ENCODE measurements around the gene LAMB3. TPM values are rescaled to one million over a fixed set of nuclear protein-coding genes. Genes with fewer than 3 reads are reported as not detected.

Gene LAMB3
- total RNA-seq, 1 experiment from 2014 or later, result 70.2 TPM

GRCh38 chr1:209643285-209644020 lies 8.8 kb downstream of the LAMB3 start:
- H4K20me1 ChIP-seq (ENCODE audit: insufficient read depth), result no peaks in the 10 kb centered on the region

More at GRCh38 chr1:209643285-209644020, 8.8 kb downstream of the LAMB3 start:
- H3K9ac ChIP-seq (ENCODE audit: low read length), result no peak overlapping the region
- H3K79me2 ChIP-seq (ENCODE audit: insufficient read depth, low read length), result peaks cover 5% of the 10 kb centered on the region; the same call in 1 of the 2 replicates
- BruUV-seq (replicated peaks), result no TSS peak
- H3K4me2 ChIP-seq (ENCODE audit: low read length), result no peak overlapping the region
- TF ChIP-seq EZH2phosphoT487 (IDR thresholded peaks at IDR 0.05; ENCODE audit: borderline replicate concordance) (no peak), POLR2AphosphoS5 (IDR thresholded peaks at IDR 0.05; ENCODE audit: low read depth, low read length) (no peak), EGR1 (IDR thresholded peaks at IDR 0.05; ENCODE audit: low read depth) (no peak), ZBTB33 (IDR thresholded peaks at IDR 0.05; ENCODE audit: extremely low read depth, insufficient replicate concordance, low read length) (no peak), ATF3 (IDR thresholded peaks at IDR 0.05) (no peak), ZNF274 (IDR thresholded peaks at IDR 0.05; ENCODE audit: low read depth, low read length) (no peak), ZFX (IDR thresholded peaks at IDR 0.05) (no peak), REST (IDR thresholded peaks at IDR 0.05; ENCODE audit: low read depth) (no peak), SIN3A (IDR thresholded peaks at IDR 0.05; ENCODE audit: low read depth) (no peak), POLR2A (IDR thresholded peaks at IDR 0.05; ENCODE audit: borderline replicate concordance, extremely low read depth, insufficient read depth, insufficient read length) (no peak), ELF1 (IDR thresholded peaks at IDR 0.05; ENCODE audit: borderline replicate concordance, low read depth) (no peak), EZH2 (IDR thresholded peaks at IDR 0.05) (no peak), FOSL1 (IDR thresholded peaks at IDR 0.05; ENCODE audit: low read depth) (no peak)
- TF ChIP-seq, protein P1, sequence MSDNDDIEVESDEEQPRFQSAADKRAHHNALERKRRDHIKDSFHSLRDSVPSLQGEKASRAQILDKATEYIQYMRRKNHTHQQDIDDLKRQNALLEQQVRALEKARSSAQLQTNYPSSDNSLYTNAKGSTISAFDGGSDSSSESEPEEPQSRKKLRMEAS (IDR thresholded peaks at IDR 0.05), result no peak
- ChIA-PET CTCF (no interaction called here), POLR2A (no interaction called here), RAD21 (ENCODE audit: low non-redundant PET in 1 of 2, low total read pairs in 2 of 2, uncharacterized antibody in 2 of 2, unreplicated experiment in 2 of 2) (no interaction called here)
- H2AFZ ChIP-seq (ENCODE audit: low read depth, low read length, poor library complexity, severe bottlenecking), result no peak overlapping the region
- no peak for DNase-seq (ENCODE audit: low read depth, low spot score)
- no peak overlapping the region for H3K4me3 ChIP-seq (replicated peaks in 1 of 2; ENCODE audit: low read depth in 1 of 2, low read length in 2 of 2)
- H3K9me2 ChIP-seq (ENCODE audit: insufficient read depth), result no peaks in the 10 kb centered on the region
- H3K27ac ChIP-seq (ENCODE audit: low read depth, low read length), result no peak overlapping the region
- H3K36me3 ChIP-seq (ENCODE audit: control insufficient read depth in 1 of 2, insufficient read depth in 2 of 2, low read length in 2 of 2), result peaks cover 0 to 7% of the 10 kb centered on the region in 2 experiments; a peak in 1 of 4 replicates
- intact Hi-C loops (cut with micrococcal nuclease), result no loop called here
- H3K9me3 ChIP-seq (ENCODE audit: control insufficient read depth in 1 of 2, insufficient read depth in 1 of 2, low read depth in 1 of 2, low read length in 2 of 2), result no peaks in the 10 kb centered on the region
- no peak for ATAC-seq
- no peaks in the 10 kb centered on the region for H3K27me3 ChIP-seq (ENCODE audit: insufficient read depth, low read length)
- peaks cover 3 to 12% of the 10 kb centered on the region in 2 experiments for H3K4me1 ChIP-seq (ENCODE audit: control insufficient read depth in 1 of 2, insufficient read depth in 2 of 2, low read length in 2 of 2)
